Activated CD8-positive, alpha-beta memory T cell treated with anti-CD3 and anti-CD28 coated beads, Interleukin-2, amount 50 U/mL, for 1 hour (primary cell): ENCODE data around the gene SLC7A8.

Experiments
- DNase-seq: peaks from one replicate; pipeline ENCODE4 v3.0.0-alpha.2; 2020; ENCODE audit errors: extremely low read depth

SLC7A8 gene

DNA sequence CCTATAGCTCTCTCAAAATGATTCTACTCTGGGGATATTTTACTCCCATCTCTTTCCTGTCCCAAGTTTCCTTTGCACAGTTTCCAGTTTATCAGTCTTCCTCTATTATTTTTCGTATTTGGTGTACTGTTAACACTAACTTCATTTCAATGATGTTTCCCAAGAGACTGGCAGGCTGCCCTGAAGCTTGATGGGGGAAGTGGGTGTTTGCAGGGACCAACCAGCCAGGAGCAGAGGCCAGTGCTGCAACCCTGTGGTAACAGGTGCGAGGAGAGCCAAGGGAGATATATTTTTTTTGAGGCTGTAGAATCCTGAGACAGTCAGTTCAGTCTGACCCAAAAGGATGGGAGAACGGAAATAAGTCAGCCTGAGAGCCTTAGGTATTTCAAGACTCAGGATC, 52.6 kb downstream of the SLC7A8 start:
- DNase-seq, result no peak

DNA sequence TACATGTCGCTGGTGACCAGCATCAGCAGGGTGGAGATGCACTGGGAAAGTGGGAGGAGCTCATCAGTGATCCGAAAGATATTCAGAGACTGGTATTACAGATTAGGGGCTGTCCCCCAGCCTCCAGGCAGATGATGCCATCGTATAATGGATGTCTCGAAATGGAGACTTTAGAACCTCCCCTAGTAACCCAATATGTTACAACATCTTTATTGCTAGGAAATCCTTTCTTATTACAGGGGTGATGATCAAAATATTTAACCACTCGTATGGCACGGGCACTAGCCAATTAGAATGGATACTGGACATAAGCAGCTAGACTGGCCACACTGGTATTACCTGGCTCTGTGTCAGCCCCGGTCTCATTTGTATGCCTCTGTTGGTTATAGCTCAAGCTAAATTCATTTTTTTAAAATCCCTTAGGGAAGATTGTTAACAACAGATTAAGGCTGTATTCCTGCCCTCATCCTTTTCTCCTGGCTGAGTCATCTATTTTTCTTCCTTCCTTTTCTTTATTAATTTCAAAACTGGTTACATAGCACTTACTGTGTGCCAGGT, 53.6 kb downstream of the SLC7A8 start:
- no peak for DNase-seq

DNA sequence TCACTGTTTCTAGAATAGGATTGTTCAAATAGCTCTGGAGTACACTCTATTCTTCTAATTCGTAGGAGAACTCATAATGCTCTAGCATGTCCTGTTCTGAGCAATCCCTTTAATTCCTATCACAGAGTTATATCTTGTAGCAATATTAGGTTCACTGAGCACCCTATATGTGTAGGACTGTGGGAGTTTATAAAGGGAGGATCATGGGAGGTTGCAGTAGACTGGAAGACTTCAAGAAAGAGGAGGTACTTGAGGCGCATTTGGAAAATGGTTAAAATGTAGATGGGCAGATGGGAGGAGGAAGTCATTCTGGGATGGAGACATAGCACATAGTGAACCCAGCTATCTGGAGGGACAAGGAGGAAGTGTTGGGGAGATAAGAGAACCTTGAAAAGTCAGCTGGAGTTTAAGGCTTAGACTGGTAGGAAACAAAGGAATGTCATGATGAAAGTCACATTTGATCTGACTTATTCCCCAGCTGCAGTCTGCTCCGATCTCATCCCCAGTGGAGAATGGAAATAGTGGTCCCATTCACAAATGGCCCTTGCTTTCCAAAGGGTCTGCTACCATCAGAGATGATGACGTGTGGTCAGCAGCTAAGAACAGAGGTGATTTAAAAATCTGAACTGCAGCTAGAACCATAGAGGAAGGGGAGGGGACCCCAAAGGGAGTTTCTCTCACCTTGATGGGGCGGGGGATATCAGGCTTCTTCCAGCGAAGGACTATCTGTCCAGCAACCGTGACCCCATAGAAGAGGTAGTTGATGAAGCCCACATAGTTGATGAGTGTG, 54.3 kb downstream of the SLC7A8 start:
- DNase-seq, result no peak

DNA sequence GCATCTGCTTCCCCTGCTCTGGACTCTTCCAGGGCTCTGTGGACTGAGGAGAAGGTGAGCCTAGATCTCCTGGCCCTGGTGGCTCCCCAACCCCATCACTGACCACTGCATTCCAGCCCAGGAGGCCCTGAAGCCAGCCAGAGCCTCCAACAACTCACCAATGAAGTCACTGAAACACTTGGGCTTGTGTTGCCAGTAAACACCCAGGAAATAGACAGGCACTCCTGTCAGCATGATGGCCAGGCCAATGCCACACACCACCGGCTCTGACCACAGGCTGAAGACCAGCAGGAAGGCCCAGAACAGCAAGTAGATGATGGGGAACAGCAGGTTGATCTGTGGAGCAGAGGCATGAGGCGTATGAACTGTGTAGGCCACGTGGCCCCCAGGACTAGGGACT, 55.6 kb downstream of the SLC7A8 start:
- DNase-seq, result no peak

DNA sequence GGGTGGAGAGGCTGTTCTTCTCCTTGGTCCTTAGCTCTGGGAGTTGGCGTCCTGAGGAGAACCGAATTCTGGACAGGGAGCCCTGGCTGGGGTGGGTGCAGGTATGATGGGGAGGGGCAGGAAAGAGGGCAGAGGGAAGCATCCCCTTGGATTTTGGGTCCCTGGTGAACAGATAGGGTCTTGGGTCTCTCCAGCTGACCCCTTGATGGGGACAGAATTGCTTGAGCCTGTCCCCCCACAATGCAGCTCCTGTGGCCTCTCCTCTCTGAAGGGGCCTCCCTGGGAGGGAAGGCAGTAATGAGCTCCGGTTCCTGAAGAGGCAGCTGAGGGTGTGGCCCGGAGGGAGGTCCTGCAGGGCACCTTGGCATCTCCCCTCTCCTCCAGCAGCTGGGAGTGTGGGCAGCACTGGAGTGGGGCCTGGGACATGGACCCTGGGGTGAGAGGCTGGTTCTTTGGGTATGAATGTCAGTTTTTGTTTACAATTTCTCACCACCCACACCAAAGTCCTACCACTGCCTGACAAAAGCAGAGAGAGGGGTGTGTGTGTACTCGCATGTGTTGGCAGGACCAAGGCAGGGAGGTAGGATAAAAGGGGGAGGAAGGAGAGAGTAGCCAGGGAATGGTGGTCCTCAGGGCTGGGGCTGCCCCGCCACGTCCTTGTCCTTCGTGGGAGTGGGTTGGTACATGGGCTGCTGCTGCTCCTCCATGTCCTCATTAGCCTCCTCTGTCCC, 56.7 kb downstream of the SLC7A8 start:
- no peak for DNase-seq

DNA sequence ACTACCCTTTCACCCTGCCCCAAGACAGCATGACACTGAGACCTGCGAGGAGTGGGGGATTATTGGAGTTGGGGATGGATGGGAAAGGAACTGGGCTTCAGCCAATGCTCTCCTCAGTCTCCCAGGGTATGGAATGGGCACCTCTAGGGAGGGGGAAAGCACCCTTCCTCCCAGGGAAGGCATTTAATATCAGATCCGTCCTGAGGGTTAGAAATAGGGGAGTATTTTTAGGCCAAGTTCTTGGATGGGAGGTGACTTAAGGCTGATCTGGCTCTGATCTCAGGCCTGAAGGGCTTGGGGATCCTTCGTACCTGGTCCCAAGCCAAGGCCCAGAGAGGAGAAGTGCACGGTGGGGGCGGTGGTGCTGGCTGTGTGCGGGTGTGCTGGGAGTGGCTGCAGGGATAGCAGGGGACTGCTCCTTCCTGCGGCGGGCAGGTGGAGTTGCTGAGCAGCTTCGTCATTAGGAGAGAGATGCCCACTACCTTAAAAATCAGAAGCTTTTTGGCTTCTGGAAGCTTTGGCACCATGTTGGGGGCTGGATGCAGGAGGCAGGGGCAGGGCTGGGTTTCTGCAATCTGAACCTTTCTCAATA, 57.4 kb downstream of the SLC7A8 start:
- no peak for DNase-seq

DNA sequence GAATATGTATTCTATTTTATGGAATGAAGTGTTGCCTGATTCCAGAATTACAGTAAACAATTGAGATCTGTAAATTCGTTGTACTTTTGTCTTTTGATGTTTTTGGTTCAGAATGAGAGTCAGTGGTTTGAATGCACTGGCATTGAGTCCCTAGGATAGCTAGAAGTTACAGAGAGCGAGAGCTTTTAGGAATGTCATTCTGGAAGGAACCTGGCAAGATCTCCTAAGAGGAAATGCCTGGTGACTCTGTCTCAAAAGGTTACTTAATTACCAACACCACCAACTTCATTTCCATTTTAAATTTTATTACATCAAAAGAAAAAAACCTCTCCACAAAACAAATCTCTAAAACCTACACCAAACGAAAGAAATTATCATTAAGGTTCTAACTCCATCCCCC, 58.4 kb downstream of the SLC7A8 start:
- DNase-seq, result no peak

DNA sequence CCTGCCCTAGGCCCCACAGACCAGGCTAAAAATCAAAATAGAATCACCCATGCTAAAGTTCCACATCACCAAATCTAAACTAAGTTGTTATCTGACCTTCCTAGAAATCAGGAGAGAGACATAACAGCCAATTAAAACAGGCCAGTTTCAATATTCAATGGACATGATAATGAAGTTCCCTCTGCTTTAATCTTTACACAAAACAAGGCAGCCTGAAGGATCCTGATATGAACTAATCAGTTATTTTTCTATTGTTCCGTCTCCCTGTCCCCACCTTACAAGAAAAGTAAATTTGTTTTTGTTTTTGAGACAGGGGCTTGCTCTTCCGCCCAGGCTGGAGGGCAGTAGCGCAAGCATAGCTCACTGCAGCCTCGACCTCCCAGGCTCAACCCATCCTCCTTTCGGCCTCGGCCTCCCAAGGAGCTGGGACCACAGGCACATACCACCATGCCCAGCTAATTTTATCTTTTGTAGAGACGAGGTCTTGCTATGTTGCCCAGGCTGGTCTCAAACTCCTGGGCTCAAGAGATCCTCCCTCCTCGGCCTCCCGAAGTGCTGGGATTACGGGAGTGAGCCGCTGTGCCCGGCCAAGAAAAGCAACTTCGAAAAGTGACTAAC, 59.0 kb downstream of the SLC7A8 start:
- no peak for DNase-seq

DNA sequence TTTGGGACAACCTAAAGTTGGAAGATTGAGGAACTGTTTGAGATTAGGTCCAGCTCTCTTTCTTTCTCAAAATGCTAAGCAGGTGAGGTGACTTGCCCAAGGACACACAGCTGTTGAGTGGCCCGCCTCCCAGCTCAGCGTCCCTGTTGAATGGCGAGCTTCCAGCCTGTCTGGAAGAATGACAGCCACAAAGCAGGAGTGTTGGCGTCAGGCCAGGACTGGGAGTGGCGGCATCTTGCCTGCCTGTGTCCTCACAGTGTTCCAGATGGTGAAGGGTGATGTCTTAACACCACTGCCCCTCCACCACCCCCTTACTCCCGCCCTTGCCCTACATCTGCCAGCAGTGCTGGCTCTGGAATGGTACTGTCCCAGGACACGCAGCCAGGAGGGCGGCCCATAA, 60.0 kb downstream of the SLC7A8 start:
- no peak for DNase-seq

DNA sequence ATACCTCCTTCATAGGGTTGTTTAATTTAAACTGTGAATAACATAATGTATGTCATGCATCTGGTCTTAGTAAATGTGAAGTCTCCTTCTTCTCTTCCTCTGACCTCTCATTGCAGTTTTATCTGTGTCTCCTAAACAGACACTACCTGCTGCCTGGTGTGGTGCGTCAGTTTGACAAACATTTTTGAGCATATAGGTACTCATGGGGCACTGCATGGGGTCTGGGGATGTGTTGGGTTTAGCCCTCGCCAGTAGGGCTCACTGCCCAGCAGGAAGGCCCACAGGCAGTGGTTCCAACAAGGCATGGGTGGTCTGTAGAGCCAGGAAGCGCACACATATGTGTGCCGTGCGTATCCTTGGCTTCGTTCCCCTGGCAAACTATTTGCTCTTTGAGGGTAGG, 61.4 kb downstream of the SLC7A8 start:
- no peak for DNase-seq

DNA sequence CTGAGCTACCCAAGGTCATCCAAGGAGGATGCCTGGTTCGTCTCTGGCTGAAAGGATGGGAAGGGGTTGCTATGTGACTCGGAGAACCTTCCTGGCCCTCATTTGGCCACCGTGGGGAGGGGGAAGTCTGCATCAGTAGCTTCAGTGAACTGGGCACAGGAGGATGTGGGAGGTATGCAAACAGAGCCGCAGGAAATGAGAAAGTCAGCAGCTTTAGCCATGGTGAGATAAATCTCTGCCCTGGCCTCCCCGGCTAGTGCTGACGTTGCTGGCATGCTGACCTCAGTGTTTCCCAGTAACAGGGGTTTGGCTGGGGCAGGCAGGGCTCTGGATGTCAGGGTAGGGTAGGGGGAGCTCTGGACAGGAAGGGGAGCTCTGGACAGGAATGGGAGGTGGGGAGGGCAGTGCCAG, 62.1 kb downstream of the SLC7A8 start:
- no peak for DNase-seq

DNA sequence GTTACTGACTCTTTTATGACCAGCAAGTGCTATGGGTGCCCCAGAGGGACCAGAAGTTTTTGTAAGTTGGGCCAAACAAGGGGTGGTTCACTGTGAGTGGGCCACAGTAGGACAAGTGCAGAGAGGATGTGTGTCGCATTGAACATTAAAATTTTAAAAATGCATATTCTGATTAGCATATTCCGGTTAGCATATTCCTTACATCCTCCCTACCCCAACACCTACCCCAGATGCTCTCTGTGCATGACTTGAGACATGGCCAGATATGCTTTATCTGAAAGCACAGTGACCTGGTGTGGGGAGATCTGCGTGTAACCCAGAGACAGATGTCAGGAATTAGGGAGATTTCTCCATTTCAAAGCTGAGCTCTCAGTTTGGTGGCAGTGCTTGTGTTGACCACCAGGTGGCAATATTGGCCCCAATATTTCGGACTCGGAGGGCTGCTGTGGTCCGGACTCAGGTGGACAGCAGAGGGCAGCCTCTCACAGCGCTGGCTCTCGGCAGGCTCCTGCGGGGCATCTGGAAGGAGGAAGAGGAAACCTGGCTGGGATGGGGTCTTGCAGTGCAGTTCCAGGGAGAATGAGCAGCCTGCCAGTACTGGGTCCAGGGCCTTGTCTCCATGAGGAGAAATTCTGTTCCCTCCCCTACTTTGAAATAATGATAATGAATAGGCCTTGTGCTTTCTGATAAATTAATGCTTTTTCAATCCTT, 62.8 kb downstream of the SLC7A8 start:
- DNase-seq, result peak; percentile 54

DNA sequence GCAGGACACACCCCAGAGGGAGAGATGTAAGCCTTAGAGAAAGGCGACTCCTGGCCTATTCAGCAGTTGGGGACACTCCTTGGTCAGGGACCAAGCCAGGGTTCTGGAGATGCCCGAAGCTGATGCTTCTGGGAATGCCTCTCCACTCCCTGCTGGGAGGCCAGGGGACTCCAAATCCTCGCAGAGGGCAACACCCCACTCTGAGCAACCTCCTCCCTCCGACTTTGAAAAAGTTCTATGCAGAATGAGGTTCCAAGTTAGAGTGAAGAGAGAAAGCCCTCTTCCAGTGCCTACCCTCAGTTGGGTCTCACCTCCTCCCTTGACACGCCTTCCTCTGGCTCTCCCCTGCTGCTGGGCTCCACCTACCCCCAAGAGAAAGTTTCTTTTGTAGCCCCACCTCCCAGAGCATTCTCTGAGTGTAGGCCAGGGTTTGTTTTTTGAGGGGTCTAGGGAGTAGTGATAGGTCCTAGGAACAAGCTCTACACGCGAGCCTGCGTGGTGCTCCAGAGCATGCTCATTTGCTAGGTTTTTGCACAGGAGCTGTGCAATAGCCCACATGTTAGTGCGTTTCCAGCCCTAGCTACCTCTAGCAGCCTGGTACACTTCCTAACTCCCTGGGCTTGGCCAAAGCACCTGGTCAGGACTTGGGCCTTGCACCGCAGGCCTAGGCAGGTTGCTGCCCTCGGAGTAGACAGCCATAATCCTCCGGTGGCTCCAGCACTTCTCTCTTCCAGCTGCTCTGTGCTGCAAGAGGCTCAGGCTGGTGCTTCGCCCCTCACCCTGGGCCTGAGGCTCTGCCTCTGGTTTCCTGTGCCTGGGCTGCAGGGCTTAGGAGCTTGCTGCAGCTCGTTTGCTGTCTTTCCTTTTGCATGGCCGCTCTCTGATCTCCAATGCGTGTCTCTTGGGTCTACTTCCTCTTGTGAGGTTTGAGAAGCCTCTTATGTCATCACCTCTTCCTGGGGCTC, 63.8 kb downstream of the SLC7A8 start:
- no peak for DNase-seq

DNA sequence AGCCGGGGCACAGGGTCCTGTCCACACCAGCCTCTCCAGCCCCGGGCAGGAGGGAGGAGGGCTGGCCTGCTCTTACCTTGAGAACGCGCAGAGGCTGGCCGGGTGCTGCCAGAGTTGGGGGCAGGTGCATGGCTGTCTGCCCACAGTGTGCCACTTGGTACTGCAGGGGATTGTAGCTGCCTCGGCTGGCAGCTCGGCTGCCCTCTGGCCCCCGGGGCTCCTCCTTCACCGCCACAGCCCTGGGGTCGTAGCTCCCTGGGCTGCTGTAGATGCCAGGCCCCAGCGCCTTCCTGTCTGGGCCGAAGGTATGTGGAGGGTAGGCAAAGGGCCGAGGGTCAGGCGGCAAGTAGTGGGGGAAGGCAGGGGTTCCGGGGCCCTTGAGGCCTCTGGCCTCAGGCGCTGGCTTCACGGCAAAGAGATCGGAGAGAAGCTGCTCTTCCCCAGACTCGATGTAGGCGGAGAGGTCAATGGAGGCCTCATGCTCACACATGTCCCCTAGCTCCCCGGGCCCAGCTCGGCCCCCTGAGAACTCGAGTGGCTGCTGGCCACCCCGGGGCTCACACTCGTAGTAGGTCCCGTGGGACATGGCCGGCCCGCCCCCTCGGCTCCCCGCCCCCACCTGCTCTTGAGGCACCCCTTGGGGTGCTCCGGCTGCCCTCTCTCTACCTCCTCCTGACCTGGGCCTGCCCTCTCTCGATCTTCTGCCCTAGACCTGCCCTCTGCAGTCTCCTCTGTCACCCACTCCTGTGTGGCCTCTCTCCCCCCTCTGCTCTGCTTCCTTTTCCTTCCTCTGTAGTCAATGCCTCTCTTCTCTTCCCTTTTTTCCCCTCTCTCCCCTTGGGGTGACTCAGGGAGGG, 64.7 kb downstream of the SLC7A8 start, which contains the start of gene CEBPE:
Gene CEBPE (minus strand): TSS at position 750 of the 857 bp plus-strand sequence. CDS start 164 bp downstream, at position 586.
- DNase-seq, result no peak

DNA sequence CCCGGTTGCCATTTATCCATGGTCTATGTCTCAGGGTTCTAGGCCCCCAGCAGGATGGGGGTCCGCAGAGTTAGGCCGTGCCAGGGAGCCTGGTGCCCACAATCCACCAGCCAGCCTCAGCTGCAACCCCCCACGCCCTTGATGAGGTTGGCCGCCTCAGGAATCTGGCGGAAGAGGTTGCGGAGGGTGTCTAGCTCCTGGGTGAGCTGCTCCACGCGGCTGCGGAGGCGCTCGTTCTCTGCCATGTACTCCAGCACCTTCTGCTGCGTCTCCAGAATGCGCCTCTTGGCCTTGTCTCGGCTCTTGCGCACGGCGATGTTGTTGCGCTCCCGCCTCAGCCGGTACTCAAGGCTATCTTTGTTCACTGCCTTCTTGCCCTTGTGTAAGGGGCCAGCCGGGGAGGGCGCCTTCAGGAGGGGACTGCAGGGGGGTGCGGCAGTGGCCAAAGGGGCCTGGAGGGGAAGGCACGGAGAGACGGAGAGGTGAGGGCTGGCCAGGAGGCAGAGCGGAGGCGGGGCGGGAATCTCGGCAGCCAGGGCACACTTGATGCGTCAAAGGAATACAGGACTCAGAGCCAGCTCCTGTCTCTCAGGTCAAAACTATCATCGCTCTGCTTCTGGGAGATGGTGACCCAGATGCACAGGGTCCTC, 66.0 kb downstream of the SLC7A8 start:
- no peak for DNase-seq

DNA sequence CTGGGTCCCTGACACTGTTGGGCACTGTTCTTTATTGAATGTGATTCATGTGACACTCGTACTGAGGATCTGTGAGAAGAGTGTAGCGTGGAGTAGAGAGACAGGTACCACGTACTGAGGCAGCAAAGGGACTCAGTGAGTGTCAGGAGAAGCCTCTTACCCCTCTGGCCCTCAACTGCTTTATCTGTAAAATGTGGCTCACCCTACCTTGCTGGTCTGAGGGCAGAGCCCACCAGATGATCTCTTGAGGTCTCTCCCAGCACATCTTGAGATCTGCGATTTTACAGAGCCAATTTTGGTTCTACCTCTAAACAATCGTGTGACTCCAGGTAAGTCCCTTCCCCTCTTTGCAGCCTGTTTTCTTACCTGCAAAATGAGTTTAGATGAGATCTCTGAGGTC, 67.5 kb downstream of the SLC7A8 start:
- no peak for DNase-seq

DNA sequence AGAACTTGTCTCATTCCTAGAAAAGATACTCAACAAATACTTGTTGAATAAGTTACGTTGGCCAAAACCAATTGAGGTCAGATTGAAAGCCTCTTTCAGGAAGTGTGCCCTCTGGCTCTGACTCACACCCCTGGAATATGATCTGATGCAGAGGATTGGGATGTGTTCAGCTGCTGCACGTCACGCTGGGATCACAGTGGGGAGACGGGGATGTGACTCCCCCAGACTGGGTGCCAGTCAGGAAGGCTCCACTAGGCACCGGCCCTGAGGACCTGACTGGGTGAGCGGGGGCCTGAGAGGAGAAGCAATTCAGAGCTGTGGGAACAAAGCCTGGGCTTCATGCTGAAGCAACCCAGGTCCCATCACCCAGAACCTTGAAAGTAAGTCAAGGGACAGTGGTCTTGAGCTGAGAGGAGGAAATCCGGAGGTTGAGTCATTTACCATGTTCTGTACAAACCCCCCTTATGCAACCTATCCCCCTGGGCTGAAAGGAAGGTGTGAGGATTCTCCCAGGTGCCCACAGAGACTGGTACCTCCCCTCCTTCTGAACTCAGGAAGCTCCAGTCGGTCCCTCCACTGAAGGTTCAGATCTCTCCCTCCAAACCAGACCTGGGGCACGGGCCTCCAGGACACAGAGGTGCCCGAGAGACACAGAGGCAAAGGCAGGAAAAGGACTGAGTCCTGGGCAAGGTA, 68.3 kb downstream of the SLC7A8 start:
- no peak for DNase-seq

DNA sequence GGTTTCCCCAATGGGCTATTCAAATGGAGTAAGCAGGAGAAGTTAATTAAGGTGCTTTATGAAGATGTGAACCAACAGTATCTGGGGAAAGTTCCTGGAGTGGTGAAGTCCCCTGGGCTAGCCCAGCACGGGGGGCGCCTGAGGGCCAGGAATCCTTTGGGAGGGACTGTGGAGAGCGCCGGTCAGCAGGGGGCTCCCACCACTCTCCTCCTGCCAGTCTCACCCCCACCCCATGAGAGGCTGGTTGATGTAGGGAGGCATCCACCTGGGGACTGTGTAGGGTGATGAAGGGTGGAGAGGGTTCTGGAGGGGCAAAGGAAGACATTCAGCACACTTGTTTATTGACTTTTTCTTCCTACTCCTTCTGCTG, 68.8 kb downstream of the SLC7A8 start:
- no peak for DNase-seq
